Left ventricle myocardium inferior (tissue), 1 donor: ENCODE results near the gene IBA57. TPM values are rescaled to one million over a fixed set of nuclear protein-coding genes. Genes with fewer than 3 reads are reported as not detected.
A peak's percentile ranks its signal among the peaks of the same experiment; 100 is the strongest.

Experiments
- DNase-seq: peaks from one replicate; pipeline ENCODE4 v3.0.0-alpha.2; 2020
- H3K27ac ChIP-seq: fragments of 200-600 bp; replicated peaks from 2 replicates; pipeline ENCODE4 v1.8.0; 2021
- H3K27me3 ChIP-seq: fragments of 200-600 bp; 2 replicates; pipeline ENCODE4 v1.8.0; 2021; ENCODE audit warnings: low read depth
- H3K36me3 ChIP-seq: fragments of 200-600 bp; 2 replicates; pipeline ENCODE4 v1.8.0; 2021
- H3K4me1 ChIP-seq: fragments of 200-600 bp; 2 replicates; pipeline ENCODE4 v1.8.0; 2021
- H3K4me3 ChIP-seq: fragments of 200-600 bp; 2 replicates; pipeline ENCODE4 v1.8.0; 2021; ENCODE audit warnings: mild to moderate bottlenecking, moderate library complexity
- H3K9me3 ChIP-seq: fragments of 200-600 bp; replicated peaks from 2 replicates; pipeline ENCODE4 v1.8.0; 2021
- intact Hi-C: fragments of 100-400 bp; cut with micrococcal nuclease; formaldehyde crosslinking; loops from one replicate; pipeline ENCODE4 v1.11.0; 2022
- total RNA-seq: library from RNA; stranded (reverse); fragmentation: NEBNext Ultra II Directional; extraction: Animal tissue kit (Norgen Biotek cat#: 25700); gene quantifications from one replicate; pipeline ENCODE4 v1.2.1, GENCODE V29; 2021
- TF ChIP-seq, protein P1 (sequence below): fragments of 200-600 bp; IDR thresholded peaks from 2 replicates; pipeline ENCODE4 v1.8.0; 2021; ENCODE audit warnings: antibody characterized with exemption, mild to moderate bottlenecking, borderline replicate concordance
- donor health status: DM: no; HTN: yes; CAD: no; lungs with severe emphysema.

The IBA57 gene
- total RNA-seq, 1 donor from 2014 or later = 15.0 TPM

DNA sequence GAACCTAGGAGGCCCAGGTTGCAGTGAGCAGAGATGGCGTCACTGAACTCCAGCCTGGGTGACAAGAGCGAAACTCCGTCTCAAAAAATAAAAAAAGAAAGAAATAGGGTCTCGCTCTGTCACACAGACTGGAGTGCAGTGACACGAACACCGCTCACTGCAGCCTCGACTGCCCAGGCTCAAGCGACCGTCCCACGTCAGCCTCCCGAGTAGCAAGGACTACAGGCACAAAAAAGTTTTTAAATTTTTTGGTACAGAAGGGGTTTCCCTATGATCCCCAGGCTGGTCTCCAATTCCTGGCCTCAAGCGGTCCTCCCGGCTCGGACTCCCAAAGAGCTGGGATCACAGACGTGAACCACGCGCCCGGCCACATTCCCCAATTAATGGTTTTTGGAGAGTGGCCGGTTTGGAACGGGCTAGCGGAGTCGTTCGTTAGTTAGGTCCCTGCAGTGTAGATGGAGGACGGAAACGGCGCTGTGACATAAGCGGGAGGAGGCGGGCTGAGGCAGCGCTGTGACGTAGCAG lies 26.1 kb upstream of the IBA57 start:
- TF ChIP-seq, protein P1, sequence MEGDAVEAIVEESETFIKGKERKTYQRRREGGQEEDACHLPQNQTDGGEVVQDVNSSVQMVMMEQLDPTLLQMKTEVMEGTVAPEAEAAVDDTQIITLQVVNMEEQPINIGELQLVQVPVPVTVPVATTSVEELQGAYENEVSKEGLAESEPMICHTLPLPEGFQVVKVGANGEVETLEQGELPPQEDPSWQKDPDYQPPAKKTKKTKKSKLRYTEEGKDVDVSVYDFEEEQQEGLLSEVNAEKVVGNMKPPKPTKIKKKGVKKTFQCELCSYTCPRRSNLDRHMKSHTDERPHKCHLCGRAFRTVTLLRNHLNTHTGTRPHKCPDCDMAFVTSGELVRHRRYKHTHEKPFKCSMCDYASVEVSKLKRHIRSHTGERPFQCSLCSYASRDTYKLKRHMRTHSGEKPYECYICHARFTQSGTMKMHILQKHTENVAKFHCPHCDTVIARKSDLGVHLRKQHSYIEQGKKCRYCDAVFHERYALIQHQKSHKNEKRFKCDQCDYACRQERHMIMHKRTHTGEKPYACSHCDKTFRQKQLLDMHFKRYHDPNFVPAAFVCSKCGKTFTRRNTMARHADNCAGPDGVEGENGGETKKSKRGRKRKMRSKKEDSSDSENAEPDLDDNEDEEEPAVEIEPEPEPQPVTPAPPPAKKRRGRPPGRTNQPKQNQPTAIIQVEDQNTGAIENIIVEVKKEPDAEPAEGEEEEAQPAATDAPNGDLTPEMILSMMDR = no peak
- Histone ChIP-seq H3K36me3 (no peaks in the 10 kb centered on the region), H3K4me3 (peak overlapping the region; percentile 90), H3K27ac (peak overlapping the region; percentile 97), H3K4me1 (peaks cover 49% of the 10 kb centered on the region), H3K9me3 (no peaks in the 10 kb centered on the region), H3K27me3 (no peaks in the 10 kb centered on the region)
- no peak for DNase-seq
- intact Hi-C loops = no loop called here

DNA sequence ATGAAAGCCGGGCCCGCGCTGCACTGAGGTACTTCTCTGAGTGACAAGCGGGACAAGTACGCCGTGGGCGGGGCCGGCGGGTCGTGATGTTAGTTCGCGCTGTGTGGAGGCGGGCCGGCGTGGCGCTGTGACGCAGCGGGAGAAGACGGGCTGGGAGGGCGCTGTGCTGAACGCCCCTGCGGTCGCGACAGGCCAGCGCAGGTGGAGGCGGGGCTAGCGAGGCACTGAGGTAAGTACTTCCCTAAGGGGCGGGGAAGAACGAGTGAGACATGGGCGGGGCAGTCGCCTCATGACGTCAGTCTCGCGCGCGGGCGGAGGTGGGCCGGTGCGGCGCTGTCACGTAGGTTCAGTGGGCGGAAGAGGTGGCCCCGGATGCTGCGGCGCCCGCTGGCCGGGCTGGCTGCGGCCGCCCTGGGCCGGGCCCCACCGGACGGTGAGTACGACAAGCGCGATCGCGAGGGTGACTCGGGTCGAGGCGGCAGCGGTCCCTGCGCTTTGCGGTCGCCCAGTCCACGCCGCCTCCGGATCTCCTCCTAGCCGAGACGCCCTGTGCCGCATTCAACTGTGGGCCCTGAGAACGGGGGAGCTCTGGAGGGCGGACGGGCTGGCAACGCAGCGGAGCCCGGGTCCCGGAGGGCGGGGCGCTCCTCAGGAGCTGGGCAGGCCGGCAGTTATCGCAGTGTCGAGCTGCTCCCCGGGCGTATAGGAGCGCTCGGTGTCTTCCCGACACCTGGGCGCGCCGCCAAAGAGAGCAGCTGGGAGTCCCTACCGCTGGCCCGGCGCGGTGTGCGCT lies 25.5 kb upstream of the IBA57 start, which contains the start of gene GUK1:
GUK1 (plus strand) TSS at position 349 of the 793 bp plus-strand sequence; CDS start at position 373, 24 bp downstream.
- intact Hi-C loops = no loop called here
- DNase-seq = peak; percentile 100
- H3K27ac ChIP-seq = peak within 1 kb of the TSS; percentile 97
- peaks cover 56% of the 10 kb centered on the region for H3K4me1 ChIP-seq
- no peaks in the 10 kb centered on the region for H3K9me3 ChIP-seq
- H3K27me3 ChIP-seq = no peaks in the 10 kb centered on the region
- H3K36me3 ChIP-seq = peaks cover under 1% of the 10 kb centered on the region
- H3K4me3 ChIP-seq = peak within 1 kb of the TSS; percentile 90
- TF ChIP-seq, protein P1 = peak; percentile 56

DNA sequence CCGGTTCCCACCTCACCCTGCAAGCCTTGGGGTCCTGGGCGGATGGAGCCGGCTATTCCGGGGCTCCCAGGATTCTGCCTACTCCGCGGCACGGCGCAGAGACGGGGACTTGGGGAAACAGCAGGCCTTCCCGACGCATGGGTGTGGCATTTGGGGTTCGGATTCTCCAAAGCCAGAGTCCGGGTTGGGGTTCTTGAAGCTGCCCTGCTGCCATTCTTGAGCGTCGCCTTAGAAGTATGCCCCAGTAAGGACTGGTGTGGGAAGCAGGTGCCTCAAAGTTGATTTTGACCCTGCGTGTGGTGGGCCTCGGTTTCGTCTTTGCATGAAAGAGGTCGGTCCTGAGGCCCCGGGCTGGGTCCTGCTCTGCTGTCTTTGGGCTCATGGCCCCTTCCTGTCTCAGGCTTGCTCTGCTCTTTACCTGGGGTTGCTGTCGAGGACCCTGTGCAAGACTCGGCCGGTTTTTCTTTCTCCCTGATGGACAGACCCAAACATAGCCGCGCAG lies 24.8 kb upstream of the IBA57 start:
- Histone ChIP-seq H3K4me3 (peak overlapping the region; percentile 90), H3K27me3 (no peaks in the 10 kb centered on the region), H3K36me3 (peaks cover 7% of the 10 kb centered on the region), H3K4me1 (peaks cover 62% of the 10 kb centered on the region), H3K27ac (peak overlapping the region; percentile 97), H3K9me3 (no peaks in the 10 kb centered on the region)
- intact Hi-C loops = no loop called here
- TF ChIP-seq, protein P1 = no peak
- DNase-seq = no peak

DNA sequence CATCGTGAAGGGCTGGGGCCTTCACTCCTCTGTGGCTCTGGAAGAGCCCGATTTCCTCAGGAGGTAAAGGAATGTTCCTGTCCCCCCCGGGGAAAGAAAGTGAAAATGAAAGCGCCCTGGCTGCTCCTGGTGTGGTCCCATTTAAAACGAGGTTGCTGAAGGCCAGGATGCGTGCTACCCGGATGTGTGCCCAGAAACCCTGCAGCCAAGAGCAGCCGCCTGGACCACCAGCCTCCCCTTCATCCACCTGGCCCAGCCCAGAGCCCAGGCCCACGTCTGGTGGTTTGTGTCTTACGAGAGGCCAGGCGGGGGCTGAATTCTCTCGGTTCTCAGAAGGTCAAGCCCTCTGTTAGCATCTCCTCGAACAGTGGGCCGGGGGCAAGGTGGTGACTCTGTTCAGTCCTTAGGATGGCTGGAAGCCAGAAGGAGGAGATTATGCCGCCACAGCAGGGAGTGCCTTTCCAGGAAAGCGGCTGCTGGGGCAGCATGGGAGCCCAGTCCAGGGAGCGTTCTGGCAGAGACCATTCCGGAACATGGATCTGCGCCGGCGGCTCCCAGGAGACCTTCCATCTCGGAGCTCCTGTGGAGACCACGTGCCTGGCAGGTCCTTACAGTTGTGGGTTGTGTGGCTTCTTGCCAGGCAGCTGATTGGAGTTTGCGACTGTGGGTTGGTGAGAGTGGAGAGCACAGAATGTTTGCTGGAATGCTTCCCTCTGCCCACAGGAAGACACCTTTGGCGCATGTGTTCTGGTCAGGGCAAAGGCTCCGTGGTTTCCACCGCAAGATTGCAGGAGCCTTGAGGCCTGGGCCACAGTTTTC lies 24.2 kb upstream of the IBA57 start:
- intact Hi-C loops = no loop called here
- H3K27me3 ChIP-seq = no peaks in the 10 kb centered on the region
- H3K36me3 ChIP-seq = peaks cover 11% of the 10 kb centered on the region
- peak overlapping the region; percentile 90 for H3K4me3 ChIP-seq
- DNase-seq = peak; percentile 78
- TF ChIP-seq, protein P1 = no peak
- H3K4me1 ChIP-seq = peaks cover 62% of the 10 kb centered on the region
- no peaks in the 10 kb centered on the region for H3K9me3 ChIP-seq
- H3K27ac ChIP-seq = peak overlapping the region; percentile 97

DNA sequence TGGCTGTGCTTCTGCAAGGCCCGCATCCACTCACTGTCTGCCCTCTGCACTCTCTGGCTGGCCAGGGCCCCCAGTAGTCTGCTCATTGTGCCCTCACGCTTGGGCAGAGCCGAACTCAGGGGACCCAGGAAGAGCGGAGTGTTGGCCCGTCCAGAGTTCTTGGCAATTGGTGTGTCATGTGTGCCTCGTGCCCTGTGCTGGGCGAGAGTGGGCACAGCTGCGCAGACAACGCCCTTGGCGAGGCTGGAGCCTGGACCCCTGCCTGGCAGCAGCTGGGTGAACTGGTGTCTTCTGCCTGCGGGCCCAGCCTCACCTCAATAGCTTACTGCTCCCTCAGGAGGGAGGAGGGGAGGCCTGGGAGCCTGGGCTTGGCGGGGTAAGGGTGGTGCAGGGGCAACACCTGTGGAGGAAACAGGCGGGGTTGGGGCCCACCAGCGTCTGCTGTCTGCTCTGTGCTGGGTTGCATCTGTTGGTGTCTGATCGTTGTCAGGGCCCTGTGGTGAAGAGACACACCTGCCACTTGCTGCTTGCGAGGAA lies 23.4 kb upstream of the IBA57 start:
- H3K36me3 ChIP-seq = peaks cover 19% of the 10 kb centered on the region
- H3K27ac ChIP-seq = peak overlapping the region; percentile 97
- H3K4me3 ChIP-seq = peak overlapping the region; percentile 90
- TF ChIP-seq, protein P1 = no peak
- H3K9me3 ChIP-seq = no peaks in the 10 kb centered on the region
- intact Hi-C loops = no loop called here
- peaks cover 69% of the 10 kb centered on the region for H3K4me1 ChIP-seq
- DNase-seq = no peak
- no peaks in the 10 kb centered on the region for H3K27me3 ChIP-seq
